HG03520 (cell line): Measurements from ENCODE around the gene IMPDH2.

ENCODE experiments used
- ATAC-seq: cut with Tn5 transposase; IDR thresholded peaks from one replicate; pipeline ENCODE4 v1.9.1; 2021; ENCODE audit warnings: mild to moderate bottlenecking, moderate library complexity; ENCODE audit not compliant: unreplicated experiment

The IMPDH2 gene

GRCh38 chr3:48984663-48985062, 44.5 kb downstream of the IMPDH2 start:
- no peak for ATAC-seq

GRCh38 chr3:48983096-48983495, 46.1 kb downstream of the IMPDH2 start:
- no peak for ATAC-seq

- ATAC-seq, result no peak
Observed at GRCh38 chr3:48982686-48983085, 46.5 kb downstream of the IMPDH2 start.

GRCh38 chr3:48982016-48982415, 47.2 kb downstream of the IMPDH2 start:
- ATAC-seq, result no peak

- no peak for ATAC-seq
Observed at GRCh38 chr3:48980295-48980694, 48.9 kb downstream of the IMPDH2 start.

- ATAC-seq, result no peak
Observed at GRCh38 chr3:48979451-48979850, 49.7 kb downstream of the IMPDH2 start.
